ENCODE measurements around the gene LPAR1.
"Not testable (repeated sequence)": the region's sequence is repeated elsewhere in the genome, so short reads cannot be mapped to it uniquely, and the experiment has no call there.

Gene LPAR1, protein sequence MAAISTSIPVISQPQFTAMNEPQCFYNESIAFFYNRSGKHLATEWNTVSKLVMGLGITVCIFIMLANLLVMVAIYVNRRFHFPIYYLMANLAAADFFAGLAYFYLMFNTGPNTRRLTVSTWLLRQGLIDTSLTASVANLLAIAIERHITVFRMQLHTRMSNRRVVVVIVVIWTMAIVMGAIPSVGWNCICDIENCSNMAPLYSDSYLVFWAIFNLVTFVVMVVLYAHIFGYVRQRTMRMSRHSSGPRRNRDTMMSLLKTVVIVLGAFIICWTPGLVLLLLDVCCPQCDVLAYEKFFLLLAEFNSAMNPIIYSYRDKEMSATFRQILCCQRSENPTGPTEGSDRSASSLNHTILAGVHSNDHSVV

DNA sequence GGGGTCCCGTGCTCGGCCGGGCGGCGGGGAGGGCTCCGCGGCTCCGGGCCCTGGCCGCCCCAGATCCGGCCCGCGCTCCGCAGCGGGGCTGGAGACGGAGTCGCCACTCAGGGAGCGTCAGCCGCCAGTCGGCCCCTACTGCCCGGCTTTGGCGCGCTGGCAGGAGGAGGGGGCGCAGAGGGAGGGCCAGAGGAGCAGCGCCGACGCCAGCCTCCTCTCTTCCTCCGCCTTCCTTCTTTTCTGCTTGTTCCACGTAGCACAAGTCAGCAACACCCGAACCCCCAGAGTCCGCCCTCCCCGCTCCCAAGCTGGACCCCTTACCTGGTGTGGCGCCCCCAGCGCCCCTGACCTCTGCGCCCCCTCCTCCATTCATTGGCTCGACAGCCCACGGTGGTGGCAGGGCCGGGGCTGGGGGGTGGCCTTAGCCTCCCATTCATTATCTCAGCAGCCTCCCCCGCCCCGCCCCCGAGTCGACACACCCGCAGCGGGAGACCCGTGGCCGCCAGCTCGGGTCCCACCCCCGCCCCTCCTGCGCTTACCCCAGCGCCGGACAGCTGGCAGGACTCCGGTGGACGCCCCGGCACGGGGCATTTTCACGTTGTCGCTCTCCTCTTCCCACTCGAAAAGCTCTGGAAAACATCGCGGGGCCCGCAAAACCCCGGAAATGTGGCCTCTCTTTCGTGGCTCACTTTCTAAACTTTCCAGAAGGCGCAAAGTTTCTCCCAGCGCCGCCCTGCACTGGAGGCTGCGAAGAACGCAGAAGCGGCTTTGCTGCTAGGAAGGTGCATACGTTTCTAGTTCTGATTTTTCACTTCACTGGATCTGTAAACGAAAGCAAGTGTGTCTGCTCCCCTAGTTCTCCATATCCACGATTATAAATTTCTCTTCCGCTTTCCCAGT is at the start of gene LPAR1:
TSS of gene LPAR1 (minus strand) at position 140 of the 900 bp plus-strand sequence. CDS start 66,353 bp downstream, outside the sequence.
- no peak for DNase-seq (ENCODE audit: low read depth, low spot score)

DNA sequence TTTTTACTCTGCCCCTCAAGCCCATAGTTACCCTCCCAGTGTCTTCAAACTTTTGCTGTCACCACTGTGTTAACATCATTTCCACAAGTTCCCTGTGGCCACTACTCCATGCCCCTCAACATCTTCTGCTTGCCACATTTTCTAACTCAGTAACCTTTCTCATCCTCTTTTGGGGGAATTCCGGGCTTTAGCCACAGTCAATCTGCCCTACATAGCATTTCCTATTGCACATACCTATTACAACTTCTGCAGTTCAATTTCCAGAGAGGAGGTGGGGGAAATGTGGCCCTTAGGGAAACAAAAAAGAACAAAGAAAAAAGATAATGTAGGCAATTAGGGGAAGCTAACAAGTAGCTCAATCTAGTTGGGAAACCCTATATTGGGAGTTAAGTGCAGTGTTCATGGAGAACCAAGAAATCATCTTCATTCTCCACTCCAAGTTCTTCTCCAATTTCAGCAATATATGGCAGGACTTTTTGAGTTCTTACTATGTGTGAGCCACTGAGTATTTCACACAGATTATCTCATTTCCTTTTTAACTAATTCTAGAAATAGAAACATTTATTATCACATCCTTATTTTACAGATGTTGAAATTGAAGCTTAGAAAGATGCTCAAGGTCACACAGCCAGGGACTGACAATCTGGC is 40.2 kb upstream of the LPAR1 start:
- DNase-seq (ENCODE audit: low read depth, low spot score): no peak

DNA sequence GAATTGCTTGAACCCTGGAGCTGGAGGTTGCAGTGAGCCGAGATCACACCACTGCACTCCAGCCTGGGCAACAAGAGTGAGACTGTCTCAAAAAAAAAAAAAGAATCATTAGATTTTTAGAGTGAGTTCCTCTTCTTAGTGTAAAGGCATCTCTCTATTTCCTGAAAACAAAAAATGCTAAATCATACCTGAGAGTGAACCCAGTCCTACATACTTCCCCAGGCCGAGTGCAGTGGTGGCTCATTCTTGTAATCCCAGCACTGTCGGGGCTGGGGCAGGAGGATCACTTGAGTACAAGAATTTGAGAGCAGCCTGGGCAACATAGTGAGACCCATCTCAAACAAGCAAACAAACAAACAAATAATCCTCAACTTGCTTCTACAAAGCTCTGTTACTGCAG is 38.2 kb upstream of the LPAR1 start:
- no peak for DNase-seq (ENCODE audit: low read depth, low spot score)

DNA sequence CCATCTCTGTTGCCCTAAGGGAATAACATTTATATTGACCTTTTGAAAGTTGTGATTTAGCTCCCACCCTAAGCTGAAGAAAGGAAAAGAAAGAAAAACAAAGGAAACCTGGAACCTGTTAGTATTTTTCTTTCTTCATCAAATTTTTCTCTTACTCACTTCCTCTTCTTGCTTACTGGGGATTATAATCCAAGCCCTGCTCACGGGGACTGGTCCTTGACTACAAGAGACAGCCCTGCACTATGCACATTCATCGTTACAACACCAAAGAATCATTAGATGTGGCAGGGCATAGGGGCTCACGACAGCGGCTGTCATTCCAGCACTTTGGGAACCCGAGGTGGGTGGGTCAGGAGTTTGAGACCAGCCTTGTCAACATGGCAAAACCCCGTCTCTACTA is 37.8 kb upstream of the LPAR1 start:
- no peak for DNase-seq (ENCODE audit: low read depth, low spot score)

DNA sequence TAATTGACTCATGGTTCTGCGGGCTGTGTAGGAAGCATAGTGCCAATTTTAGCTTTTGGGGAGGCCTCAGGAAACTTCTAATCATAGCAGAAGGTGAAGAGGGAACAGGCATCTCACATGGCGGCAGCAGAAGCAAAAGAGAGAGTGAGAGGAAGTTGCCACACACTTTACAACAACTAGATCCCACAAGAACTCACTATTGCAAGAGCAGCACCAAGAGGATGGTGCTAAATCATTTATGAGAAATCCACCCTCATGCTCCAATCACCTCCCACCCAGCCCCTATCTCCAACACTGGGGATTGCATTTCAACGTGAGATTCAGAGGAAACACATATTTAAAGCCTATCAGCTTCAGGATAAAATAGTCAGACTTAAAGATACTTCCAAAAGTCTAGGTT is 36.1 kb upstream of the LPAR1 start:
- no peak for DNase-seq (ENCODE audit: low read depth, low spot score)

DNA sequence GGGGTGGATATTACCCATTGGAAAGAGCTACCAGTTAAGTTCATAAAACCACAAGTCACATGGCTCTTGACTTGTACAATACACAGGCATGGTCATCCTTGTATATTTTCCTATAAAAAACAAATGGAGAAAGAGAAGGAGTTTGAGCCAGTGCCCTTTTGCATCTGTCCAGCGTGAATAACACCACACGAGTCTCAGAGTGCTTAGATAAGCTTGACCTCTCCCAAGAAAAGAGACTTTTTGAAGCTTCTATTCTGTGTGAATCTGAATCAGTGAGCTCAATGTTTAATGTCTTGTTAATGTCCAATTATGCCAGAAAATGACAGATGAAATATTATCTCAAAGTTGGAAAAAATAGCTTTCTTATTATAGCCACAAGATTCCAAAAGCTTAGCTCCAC is 30.9 kb upstream of the LPAR1 start:
- no peak for DNase-seq (ENCODE audit: low read depth, low spot score)

DNA sequence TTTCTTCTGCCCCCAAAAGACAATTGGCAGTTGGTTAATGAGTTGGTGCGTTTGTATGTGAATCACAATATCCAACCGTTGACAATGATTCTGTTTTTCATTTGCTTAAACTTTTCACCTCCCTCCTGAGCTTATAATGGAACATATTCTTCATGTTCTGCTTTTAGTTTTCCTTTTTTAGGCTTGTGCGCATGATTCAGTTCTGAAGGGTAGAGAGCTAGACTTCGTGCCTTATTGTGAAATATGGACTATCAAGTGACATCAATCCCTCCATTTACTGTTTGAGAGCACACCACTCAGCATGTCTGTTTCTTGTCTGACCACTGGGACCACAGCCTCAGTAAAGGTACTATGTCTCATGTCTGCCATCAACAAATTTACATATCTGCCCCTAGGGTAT is 30.5 kb upstream of the LPAR1 start:
- DNase-seq (ENCODE audit: low read depth, low spot score): no peak

DNA sequence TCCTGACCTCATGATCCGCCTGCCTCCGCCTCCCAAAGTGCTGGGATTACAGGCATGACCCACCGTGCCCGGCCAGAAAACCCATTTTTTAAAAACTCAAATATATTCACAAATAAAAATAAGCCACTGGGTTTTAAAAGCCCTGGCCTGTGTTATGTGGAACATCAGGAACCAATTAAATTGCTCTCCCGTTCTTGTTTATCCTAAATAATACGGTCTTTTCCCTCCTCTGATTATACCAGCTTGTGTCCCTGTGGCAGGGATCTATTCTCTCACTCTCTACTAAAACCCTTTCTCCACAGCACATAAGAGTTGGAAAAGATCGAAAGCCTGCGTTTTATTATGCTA is 30.1 kb upstream of the LPAR1 start:
- DNase-seq (ENCODE audit: low read depth, low spot score): no peak

DNA sequence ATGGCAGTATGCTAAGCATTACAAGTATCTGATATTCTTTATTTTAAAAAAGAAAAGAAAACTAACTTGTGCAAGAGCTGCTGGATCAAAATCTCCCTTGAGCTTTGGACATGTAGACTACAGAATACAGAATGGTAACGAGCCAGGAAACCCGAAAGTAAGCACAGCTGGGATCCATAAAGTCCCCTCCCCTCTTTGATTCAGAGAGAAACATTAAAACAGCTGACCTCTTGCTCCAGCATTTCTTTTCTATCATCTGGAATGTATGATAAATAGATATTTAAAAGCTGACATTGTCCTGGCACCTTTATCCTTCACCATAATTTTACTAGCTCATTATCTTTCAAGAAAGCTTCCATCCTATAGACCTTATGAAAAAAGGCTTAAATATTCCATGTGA is 28.2 kb upstream of the LPAR1 start:
- no peak for DNase-seq (ENCODE audit: low read depth, low spot score)

DNA sequence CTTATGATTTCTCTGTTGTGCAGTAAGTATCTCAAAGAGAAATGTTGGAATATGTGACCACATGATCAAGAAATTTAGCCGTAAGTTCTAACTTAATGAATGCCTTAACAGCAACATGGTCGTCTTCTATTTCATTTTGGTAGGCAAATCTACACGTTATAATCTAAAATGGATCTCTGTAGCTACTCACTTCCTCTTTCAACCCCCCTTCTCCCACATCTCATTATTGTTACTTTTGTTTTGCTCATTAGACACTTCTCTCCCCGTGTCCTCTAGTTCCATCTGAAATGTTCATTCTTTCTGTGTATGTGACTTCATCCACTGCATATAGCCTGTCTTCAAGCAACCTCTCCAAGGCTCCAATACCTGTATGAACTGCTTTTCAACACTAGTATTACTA is 27.1 kb upstream of the LPAR1 start:
- DNase-seq (ENCODE audit: low read depth, low spot score): no peak

DNA sequence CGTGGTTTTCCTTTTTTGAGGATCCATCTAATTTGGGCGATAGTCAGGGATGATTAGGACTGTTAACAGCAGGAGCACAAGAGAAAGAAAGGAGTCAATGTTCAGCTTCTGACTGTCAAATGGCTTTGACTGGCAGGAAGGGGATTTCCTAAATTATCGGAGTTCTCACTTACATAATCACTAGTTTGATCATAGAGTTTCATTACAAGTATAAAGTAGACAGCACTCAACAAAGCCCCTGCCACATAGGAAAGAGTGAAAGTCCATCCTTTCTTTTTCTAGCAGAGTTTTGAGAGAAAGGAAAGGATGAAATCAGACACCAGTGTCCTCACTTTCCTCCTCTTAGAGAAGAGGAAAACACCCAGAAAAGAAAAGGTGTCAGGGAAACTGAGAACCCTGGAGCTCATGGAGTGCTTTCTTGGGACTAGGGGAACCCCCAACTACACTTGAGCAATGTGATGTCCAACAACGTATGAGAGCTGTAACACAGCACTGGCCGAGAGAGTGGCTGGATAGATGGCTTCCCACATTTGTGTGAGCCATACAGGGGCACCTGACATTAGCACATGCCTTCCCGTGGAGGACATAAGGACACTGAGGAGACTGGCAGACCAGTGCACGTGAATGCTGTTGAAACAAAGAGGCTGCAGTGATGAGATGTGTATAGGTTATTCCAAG is 26.0 kb upstream of the LPAR1 start:
- no peak for DNase-seq (ENCODE audit: low read depth, low spot score)

DNA sequence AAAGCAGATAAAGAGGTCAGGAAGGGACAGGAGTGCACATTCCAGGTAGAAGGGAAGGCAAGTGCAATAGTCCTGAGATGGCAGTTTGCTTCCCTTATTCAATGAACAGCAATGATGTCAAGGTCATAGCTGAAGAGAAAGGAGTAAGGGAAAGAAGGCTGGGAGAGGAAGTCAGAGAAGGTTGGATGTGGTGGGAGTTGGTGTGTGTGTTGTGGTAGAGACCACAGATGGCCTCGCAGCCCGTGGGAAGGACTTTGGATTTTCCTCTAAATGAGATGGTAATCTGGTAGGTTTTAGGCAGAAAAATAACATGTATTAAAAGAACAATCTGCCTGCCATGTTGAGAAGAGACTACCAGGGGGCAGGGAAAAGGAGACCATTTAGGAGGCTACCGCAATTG is 25.1 kb upstream of the LPAR1 start:
- DNase-seq (ENCODE audit: low read depth, low spot score): no peak

DNA sequence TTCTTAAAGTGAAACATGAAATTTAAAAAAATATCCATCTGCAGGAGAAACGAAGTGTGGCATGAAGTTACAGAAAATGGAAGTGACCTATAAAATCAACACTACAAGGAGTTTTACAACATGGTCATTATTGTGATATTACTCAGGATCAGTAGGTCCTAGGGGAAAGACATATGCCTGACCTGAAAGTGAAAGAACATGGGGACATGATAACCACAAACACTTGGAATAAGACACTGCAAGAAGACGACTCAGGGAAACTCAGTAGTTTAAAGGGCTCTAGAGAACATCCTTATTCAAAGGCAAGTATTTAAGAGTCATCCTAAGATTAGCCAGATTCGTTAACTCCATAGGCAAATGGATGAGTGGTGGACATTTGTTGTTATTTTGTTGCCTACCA is 19.9 kb upstream of the LPAR1 start:
- DNase-seq (ENCODE audit: low read depth, low spot score): no peak

DNA sequence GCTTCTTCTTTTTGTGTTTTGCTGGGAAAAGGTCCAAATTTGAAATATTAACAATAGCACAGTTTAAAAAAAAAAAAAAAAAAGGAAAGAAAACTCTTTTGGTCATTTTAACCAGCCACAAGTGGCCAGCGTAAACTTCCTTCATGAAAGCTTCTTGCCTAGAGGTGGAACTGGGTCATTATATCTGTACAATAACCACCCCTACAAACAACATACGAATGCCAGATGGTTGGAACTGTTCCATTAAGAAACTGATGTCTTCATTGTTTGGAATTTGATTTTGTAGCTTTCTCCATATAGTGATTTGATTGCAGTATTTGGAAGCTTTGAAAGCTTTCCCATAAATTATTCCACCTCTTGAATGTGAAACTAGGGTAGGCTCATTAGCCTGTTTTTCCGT is 18.3 kb upstream of the LPAR1 start:
- DNase-seq (ENCODE audit: low read depth, low spot score): no peak

DNA sequence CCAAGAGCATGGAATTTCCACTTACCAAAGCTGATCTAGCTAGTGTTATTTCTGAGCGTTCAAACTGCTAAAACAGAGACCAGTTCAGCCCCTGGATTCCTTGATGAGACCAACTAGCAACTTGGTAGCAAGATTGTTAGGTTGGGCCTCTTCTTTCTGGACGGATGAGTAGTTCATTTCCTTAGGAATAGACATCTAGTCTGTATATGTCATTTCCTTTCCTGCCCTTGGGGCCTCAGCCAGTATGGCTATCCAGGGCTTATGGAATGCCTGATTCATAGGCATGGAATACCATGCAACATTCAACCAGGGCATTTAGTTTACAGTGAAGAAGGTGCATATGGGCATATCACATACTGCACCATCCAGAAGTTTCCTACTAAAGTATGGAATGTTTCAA is 14.5 kb upstream of the LPAR1 start:
- DNase-seq (ENCODE audit: low read depth, low spot score): no peak

DNA sequence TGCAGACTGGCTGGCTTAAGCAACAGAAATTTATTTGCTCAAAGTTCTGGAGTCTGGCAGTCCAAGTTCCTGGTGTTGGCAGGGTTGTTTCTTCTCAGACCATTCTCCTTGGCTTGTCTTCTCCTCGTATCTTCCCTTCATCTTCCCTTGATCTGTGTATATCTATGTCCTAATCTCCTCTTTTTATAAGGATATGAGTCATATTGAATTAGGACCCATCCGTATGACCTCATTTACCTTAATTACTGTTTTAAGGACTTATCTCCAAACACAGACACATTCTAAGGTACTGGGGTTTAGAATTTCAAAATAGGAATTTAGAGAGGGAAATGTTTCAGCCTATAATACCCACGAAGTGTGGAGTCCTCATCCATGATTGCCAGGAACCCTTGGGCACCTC is 13.1 kb upstream of the LPAR1 start:
- no peak for DNase-seq (ENCODE audit: low read depth, low spot score)

DNA sequence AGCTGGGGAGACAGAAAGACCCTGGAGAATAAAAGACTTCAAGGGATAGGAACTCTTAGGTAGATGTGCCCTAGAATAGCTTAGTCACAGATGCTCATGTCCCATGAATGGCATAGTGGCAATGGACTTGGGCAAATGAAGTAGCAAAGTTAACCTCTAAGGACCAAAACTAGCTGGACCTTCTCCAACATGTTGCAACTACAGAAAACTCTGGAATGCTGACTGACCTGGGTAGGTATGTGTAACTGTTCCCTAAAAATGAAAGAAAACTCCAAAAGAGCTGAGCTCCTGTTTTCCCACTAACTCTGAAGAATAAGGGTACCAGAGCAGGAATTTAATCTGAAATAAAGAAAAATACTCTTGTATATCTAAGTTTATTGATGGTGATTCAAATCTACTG is 12.5 kb upstream of the LPAR1 start:
- DNase-seq (ENCODE audit: low read depth, low spot score): no peak

DNA sequence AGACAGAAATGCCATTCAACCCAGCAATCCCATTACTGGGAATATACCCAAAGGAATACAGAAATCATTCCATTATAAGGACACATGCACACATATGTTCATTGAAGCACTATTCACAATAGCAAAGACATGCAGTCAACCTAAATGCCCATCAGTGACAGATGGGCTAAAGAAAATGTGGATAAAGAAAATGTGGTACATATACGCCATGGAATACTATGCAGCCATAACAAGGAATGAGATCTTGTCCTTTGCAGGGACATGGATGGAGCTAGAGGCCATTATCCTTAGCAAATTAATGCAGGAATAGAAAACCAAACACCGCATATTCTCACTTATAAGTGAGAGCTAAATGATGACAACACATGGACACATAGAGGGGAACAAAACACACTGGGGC is 9.0 kb upstream of the LPAR1 start:
- not testable (repeated sequence) for DNase-seq (ENCODE audit: low read depth, low spot score)

DNA sequence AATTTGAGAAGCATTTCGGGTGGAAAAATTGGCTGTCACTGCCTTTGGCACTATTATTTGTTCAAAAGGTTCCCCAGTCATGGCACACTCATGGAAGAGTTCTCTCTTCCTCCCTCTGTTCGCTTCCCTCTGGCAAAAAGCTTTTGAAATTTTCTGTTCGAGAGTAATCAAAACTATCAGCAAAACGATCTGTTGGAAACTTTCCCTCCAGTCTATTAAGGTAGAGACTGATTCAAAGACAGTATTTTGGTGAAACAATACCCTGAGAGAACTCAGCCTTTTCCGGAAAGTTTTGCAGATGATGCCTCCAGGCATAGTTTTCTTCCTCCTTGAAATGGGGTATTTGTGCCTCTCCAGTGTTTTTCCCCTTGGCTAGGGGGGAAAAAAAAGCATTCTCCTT is 3.6 kb upstream of the LPAR1 start:
- DNase-seq (ENCODE audit: low read depth, low spot score): no peak

DNA sequence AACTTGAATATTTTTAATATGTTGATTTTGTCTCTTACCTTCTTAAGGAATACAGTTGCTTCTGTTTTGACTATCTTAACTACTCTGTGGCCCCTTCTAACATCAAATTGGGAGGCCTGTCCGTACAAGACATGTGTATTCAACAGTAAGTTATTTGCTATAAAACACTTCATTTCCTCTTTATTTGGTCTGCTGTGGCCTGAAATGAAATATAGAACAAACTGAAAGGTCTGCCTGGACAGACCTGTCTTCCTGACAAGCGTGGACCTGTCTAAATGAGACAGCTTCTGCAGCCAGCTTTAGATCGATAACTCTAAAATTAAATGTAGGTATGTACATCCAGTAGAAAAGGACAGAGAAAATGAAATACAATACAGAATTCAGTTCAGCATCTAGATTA is 2.2 kb upstream of the LPAR1 start:
- DNase-seq (ENCODE audit: low read depth, low spot score): no peak

DNA sequence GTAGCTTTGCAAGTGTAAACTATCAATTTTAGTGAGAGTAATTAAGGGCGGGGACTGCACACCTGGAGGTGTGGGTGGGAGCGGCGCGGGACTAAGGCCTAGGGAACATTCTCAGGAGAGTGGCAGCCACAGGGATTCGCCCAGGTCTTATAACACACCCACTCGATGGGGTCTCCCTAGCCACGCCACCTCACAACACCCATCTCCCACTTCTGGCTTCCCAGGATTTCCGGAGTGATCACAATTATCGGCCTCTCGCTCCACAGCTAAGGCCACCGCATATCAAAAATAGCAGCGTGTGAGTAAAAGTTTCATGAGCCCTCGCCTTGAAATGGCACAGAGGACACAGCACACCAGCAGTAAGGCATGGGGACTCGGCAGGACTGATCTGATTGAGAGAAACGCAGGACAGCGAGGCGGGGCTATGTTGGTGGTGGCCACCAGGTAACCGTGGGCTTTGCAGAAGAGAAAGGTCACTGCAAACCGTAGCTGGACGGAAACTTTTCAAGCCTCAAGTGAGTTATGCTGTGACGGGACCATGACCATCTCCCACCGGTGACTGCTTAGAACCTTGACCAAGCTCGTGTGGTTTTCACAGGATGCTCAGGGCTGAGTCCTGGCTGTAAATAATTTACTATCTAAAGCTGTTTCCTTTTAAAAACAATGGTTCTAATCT is 1.1 kb upstream of the LPAR1 start:
- no peak for DNase-seq (ENCODE audit: low read depth, low spot score)
